Non-pigmented ciliary epithelial cell (primary cell): ENCODE results near the gene RUNX1.

Experiments
- DNase-seq: peaks from one replicate; pipeline ENCODE4 v3.0.0-alpha.2; 2010; ENCODE audit warnings: low read depth

The RUNX1 gene

GRCh38 chr21:34946385-34946840, 102.7 kb downstream of the RUNX1 start:
- no peak for DNase-seq

- no peak for DNase-seq
Observed at GRCh38 chr21:34945288-34945687, 103.8 kb downstream of the RUNX1 start.

- no peak for DNase-seq
Observed at GRCh38 chr21:34944015-34944755, 104.9 kb downstream of the RUNX1 start.

DNA sequence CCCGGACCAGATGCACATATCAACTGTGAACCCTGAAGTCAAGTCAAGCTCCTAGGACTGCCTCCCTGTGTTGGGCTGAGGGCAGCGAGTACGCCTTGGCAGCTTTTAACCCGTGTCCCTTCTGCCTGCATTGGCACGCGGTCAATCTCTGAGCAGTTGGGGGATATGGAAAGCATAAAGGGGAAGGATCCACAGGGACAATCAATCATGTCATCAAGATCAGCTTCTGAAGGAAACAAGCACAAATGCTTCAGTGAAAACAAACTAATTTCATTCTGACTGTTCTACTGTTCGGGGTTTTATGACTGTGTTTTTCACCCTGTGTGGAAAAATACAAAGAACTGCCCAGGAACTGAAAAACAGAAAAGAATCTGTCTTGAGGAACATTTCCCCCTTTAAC, 106.2 kb downstream of the RUNX1 start:
- DNase-seq, result no peak

DNA sequence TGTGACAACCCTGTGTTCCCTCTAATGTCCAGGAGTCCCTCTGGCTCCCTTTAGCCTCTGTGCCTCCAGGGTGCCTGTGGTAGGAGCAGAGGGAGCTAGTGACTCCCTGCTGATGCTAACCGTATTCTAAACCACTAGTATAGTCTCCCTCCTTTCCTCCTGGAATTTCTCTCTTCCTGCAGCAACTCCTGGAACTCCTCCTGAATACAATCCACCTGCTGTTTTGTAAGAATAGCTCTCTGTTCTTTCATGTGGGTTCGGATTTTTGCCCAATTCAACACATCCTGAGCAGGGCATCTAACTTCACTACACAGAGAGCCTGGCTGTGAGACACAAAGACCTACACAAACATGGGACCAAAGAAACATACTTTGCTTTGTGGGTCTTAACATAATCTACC, 107.9 kb downstream of the RUNX1 start:
- no peak for DNase-seq

- DNase-seq, result no peak
Observed at GRCh38 chr21:34939673-34940331, 109.3 kb downstream of the RUNX1 start.

DNA sequence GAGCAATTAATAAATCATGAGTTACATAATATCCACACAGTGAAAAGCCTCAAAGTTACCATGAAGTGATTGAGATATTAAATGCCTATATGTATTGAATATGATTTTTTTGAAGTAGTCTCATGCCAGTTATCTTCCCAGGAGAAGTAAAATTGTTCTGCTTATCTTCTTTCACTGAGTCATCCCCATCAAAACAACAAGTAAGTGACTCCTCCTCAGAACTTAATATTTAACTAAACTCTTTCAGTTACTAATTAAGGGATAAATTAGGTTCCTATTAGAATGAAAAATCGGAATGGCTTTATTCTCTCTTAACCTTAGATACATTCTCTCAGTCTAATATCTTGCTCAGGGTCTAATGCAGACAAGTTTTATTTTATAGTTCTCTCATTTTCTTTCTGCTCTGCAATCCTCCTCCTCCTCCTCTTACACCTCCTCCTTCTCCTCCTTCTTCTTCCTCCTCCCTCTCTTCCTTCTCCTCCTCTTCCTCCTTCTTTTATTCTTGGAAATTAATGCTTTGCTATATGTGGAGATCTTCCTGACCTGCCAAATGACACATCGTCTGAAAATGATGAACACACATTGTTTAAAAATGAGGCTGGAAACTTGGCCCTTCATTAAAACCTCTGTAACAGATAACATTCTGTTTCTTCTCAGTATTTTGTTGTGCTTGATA, 110.9 kb downstream of the RUNX1 start:
- peak; percentile 35 for DNase-seq

GRCh38 chr21:34936883-34937563, 112.1 kb downstream of the RUNX1 start:
- DNase-seq, result no peak

DNA sequence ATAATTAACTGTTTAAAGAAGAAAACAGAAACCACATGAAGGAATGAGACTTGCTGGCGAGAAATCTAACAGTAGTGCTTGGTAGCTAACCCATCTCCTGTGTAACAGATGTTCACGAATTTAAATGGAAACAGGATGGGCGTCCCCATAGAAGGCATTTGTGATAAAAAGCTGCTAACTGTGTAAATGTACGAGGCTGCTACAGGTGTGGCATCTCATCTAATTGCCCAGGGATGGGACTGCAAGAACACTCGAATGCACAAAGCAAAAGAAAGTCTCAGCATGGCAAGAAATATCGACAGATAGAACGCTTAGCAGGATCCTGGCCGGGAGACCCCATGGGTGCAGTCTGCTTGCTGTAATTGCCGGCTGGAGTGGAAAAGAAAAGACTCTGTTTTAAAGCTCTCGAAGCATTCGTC, 112.7 kb downstream of the RUNX1 start:
- DNase-seq, result no peak

- no peak for DNase-seq
Observed at GRCh38 chr21:34935898-34936297, 113.2 kb downstream of the RUNX1 start.

DNA sequence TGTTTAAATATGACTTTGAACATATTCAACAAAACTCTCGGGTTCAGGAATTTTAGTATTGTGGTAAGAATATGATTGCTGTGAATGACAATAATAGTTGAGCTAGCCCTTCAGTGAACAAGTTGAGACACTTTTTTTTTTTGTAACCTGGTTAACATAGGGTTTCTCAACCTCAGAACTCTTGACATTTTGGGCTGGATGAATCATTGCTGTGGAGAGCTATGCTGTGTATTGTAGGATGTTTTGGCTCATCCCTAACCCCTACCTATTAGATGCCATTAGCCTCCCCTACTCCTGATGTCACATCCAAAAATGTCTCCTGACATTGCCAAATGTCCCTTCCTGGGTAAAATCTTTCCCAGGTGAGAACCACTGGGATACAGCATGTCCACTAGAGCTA, 113.7 kb downstream of the RUNX1 start:
- no peak for DNase-seq

GRCh38 chr21:34934350-34934749, 114.8 kb downstream of the RUNX1 start:
- DNase-seq, result no peak

- DNase-seq, result no peak
Observed at GRCh38 chr21:34933609-34934335, 115.3 kb downstream of the RUNX1 start.

DNA sequence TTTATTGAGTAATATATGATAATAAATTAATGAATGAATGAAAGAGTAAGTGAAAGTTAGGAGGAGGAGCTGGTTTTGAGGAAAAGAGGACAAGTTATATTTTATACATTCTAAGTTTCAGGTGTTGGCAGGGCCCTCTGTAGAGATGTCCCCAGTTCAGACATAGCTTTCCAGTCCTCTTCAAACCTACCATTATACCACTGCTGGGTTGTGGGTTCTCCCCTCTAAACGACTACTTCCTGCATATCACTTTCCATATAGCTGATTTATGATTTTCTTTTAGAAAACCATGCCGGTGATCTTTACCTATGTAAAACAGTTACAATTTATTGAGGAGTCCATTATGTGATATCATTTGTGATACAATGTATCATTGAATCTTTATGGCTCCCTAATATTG, 116.9 kb downstream of the RUNX1 start:
- DNase-seq, result no peak

DNA sequence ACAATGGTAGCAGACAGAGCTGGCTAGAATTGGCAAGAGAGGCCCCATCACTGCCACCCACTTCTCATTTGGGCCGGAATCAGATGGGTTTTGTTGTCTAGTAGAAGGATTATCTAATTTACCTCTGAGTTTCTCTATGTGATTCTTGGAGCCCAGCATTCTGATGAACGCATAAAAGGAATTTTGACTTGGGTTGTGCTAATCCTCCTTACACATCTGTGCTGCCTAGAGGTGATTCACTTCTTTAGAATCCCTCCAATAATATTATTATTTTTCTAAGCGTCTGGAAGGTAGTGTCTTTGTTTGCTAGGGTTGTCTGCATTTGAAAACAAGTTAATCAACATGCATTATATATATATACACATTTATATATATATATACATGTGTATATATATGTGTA, 118.1 kb downstream of the RUNX1 start:
- DNase-seq, result peak; percentile 50

- DNase-seq, result no peak
Observed at GRCh38 chr21:34928637-34929036, 120.5 kb downstream of the RUNX1 start.

- no peak for DNase-seq
Observed at GRCh38 chr21:34927992-34928391, 121.1 kb downstream of the RUNX1 start.

- no peak for DNase-seq
Observed at GRCh38 chr21:34926803-34927467, 122.2 kb downstream of the RUNX1 start.

GRCh38 chr21:34925597-34925996, 123.5 kb downstream of the RUNX1 start:
- no peak for DNase-seq

DNA sequence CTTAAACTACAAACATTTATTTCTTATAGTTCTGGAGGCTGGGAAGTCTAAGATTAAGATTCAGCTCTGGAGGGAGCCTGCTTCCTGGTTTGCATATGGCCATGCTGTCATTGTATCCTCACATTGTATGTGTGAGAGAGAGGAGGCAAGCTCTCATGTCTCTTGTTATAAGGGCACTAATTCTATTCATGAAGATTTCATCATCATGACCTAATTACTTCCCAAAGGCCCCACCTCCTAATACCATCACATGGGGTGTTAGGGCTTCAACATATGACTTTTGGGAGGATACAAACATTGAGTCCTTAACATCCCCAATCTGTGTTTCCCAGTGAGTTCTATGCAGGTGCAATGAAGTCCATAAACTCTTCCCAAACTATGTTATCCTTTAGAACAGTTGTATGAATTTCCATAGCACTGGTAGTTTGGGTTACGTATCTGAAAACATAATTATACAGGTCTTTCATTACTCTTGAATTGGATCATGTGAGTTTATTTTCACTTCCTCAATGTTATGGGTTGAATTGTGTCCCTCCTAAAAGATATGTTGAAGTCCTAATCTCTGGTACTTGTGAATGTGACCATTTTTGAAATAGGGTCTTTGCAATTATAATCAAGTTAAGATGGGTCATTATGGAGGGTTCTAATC, 124.2 kb downstream of the RUNX1 start:
- DNase-seq, result no peak

- no peak for DNase-seq
Observed at GRCh38 chr21:34924194-34924593, 124.9 kb downstream of the RUNX1 start.
